Gastrocnemius medialis (tissue), 4 donors: ENCODE data around the gene MRPL16.

Source experiments
- CTCF ChIP-seq, 5 experiments: fragments of 450-650 bp in 3 of 5; fragments of 200-600 bp in 2 of 5; sonication (generic) in 2 of 5; IDR thresholded peaks in 4 of 5; conservative IDR thresholded peaks in 1 of 5; 1 replicate in 4 of 5; 2 replicates in 1 of 5; pipeline ENCODE4 v1.5.1; 2016 to 2019; ENCODE audit warnings: antibody characterized with exemption in 5 of 5, mild to moderate bottlenecking in 3 of 5, moderate library complexity in 3 of 5
- POLR2A ChIP-seq, 2 donors: fragments of 450-650 bp; IDR thresholded peaks; one replicate each; pipeline ENCODE4 v1.6.1; 2017; ENCODE audit warnings: antibody characterized with exemption in 2 of 2, mild to moderate bottlenecking in 2 of 2, moderate library complexity in 2 of 2

- no peak for TF ChIP-seq CTCF (IDR thresholded peaks at IDR 0.05 in 4 of 5, conservative IDR thresholded peaks at IDR 0.05 in 1 of 5)
- no peak for TF ChIP-seq POLR2A (IDR thresholded peaks at IDR 0.05)
Observed at GRCh38 chr11:59849129-59849528, 38.6 kb upstream of the MRPL16 start.
